HT-29 (cell line): ENCODE measurements around the gene NPIPA8. TPM values are rescaled to one million over a fixed set of nuclear protein-coding genes. Genes with fewer than 3 reads are reported as not detected.
"Not testable (repeated sequence)": the region's sequence is repeated elsewhere in the genome, so short reads cannot be mapped to it uniquely, and the experiment has no call there.

Source experiments
- DNase-seq: peaks from one replicate; pipeline ENCODE4 v3.0.0-alpha.2; 2015; ENCODE audit warnings: low spot score
- small RNA-seq: library from RNA; depleted of rRNA; stranded (forward); fragments of <200 nt; gene quantifications from one replicate; pipeline ENCODE3, GENCODE V24; 2014
- total RNA-seq: library from RNA; depleted of rRNA; stranded (reverse); fragments of >200 nt; shearing (Covaris generic); gene quantifications from 2 replicates; pipeline ENCODE4 v1.2.3, GENCODE V29; 2014; rRNA removed

The NPIPA8 gene
- total RNA-seq, 1 experiment from 2014 or later: not detected

DNA sequence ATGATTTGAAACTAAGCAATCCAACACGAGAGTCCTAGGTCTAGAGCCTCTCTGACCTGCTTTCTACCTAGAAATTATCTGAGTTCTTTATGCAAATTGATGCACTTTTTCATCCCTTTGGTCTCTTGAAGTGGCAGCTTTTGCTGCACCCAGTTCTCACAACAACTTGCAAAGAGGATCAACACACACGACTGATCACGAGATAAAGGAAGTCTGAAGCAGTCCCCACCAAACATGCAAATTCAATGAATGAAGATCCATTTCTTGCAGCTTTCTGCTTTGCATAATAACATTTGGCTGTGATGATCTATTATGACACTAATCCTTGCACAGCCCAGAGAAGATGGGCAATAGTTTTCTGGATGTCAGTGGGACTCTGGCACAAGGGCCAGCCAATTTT lies 56.2 kb downstream of the NPIPA8 start:
- not testable (repeated sequence) for DNase-seq

DNA sequence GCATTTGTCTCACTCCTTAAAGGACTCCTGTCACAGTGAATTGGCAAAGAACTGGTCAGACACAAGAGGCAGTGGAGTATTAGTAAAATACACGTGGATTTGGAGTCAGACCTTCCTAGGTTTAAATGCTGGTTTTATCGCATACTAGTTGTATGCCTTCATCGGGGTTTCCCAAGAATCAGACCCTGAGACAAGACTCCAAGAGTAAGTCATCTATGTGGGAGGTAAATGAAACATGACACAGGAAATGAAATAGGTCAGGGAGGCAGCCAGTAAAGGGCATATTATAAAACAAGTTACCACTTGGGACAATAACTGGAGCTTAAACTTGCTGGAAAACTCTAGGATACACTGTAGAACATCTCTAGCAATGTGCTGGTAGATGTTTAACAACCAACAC lies 59.8 kb downstream of the NPIPA8 start:
- DNase-seq: not testable (repeated sequence)

DNA sequence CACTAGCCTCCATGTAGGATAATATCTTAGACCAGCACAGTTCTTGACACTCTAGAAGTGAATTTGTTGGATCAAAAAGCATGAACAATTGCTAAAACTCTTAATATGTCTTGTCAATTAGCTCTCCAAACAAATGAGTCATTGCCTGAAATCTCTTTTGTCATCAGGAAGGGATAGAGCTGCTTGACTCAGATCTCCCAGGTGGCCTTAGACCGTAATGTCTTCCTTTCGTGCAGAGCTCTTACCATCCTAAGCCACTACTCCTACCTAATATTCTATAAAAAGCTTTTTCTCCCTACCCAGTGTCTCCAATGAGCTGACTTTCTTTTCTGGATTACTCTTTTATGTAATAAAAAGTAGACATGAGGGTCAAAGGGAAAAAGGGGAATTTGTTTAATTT lies 66.4 kb downstream of the NPIPA8 start:
- not testable (repeated sequence) for DNase-seq

Small RNA genes lying within 50 kb of the gene (small RNA-seq; reads per million reads assigned to genes)
- gene AC126755.6 (not detected), gene MIR6511A4 (not detected), gene MIR6770-3 (not detected)

Other genes with a start within 250 kb of the NPIPA8 start
- gene NOMO2, start 225.4 kb upstream of the NPIPA8 start, total RNA-seq: 122 and 130 TPM in 2 replicates